A549 treated with AZD9567 at 1 μM for 4 hours (cell line): ENCODE data around the gene UBE2J2. TPM values are rescaled to one million over a fixed set of nuclear protein-coding genes. Genes with fewer than 3 reads are reported as not detected.

Experiments
- total RNA-seq: library from RNA; stranded (reverse); fragments of 200-300 nt; extraction: Qiagen RNA extraction; gene quantifications from 5 replicates; pipeline ENCODE4 v1.2.3, GENCODE V29; 2022; ENCODE audit not compliant: insufficient read depth

The UBE2J2 gene
- total RNA-seq, result 44.2 to 51.4 TPM (median 48.2 TPM) in 5 replicates

GRCh38 chr1:1273512-1274298 is at the start of gene UBE2J2:
TSS of gene UBE2J2 (minus strand) at chr1:1273854. CDS start at chr1:1267992, 5,862 bp downstream.

GRCh38 chr1:1307923-1308755 is 34.5 kb upstream of the UBE2J2 start, which contains the start of the genes ACAP3 and PUSL1:
TSS of gene ACAP3 (minus strand) at chr1:1307930. CDS start at chr1:1307815, 115 bp downstream.
TSS of gene PUSL1 (plus strand) at chr1:1308597. CDS start at chr1:1308644, 47 bp downstream.

GRCh38 chr1:1246577-1247340 is 26.9 kb downstream of the UBE2J2 start, which contains the start of gene C1QTNF12:
TSS of gene C1QTNF12 (minus strand) at chr1:1246722. CDS start at chr1:1246690, 32 bp downstream.

GRCh38 chr1:1232208-1232795 is 41.4 kb downstream of the UBE2J2 start, which contains the start of gene B3GALT6:
TSS of gene B3GALT6 (plus strand) at chr1:1232237. CDS start at chr1:1232279, 42 bp downstream.

GRCh38 chr1:1231400-1232207 is 42.0 kb downstream of the UBE2J2 start, which contains the start of gene SDF4:
TSS of gene SDF4 (minus strand) at chr1:1232001. CDS start at chr1:1228772, 3,229 bp downstream.

GRCh38 chr1:1213345-1214265 is 60.0 kb downstream of the UBE2J2 start, which contains the start of gene TNFRSF4:
TSS of gene TNFRSF4 (minus strand) at chr1:1214153. CDS start at chr1:1214127, 26 bp downstream.

GRCh38 chr1:1206376-1206965 is 67.2 kb downstream of the UBE2J2 start, which contains the start of gene TNFRSF18:
TSS of gene TNFRSF18 (minus strand) at chr1:1206592. CDS start at chr1:1206571, 21 bp downstream.

Other genes with a start within 250 kb of the UBE2J2 start
- gene RNF223, start 199.5 kb downstream of the UBE2J2 start, total RNA-seq, result 0.30 to 0.42 TPM (median 0.36 TPM) in 4 of 5 replicates, not detected in the other
- gene C1orf159, start 157.8 kb downstream of the UBE2J2 start, total RNA-seq, result 8.8 to 14.5 TPM (median 12.9 TPM) in 5 replicates
- not detected in 5 replicates for gene TTLL10, start 100.0 kb downstream of the UBE2J2 start, total RNA-seq
- gene TNFRSF18, start 67.3 kb downstream of the UBE2J2 start, total RNA-seq, result 0.09 to 0.20 TPM (median 0.12 TPM) in 3 of 5 replicates, not detected in the others
- 0.07 to 0.21 TPM (median 0.10 TPM) in 3 of 5 replicates, not detected in the others for gene TNFRSF4, start 59.7 kb downstream of the UBE2J2 start, total RNA-seq
- gene SDF4, start 41.9 kb downstream of the UBE2J2 start, total RNA-seq, result 104 to 133 TPM (median 126 TPM) in 5 replicates
- 13.1 to 18.5 TPM (median 15.8 TPM) in 5 replicates for gene B3GALT6, start 41.6 kb downstream of the UBE2J2 start, total RNA-seq
- gene C1QTNF12, start 27.1 kb downstream of the UBE2J2 start, total RNA-seq, result 1.1 to 1.6 TPM (median 1.5 TPM) in 4 of 5 replicates, not detected in the other
- gene SCNN1D, start 6.6 kb upstream of the UBE2J2 start, total RNA-seq, result 1.1 to 18.6 TPM (median 1.4 TPM) in 5 replicates
- gene ACAP3, start 34.1 kb upstream of the UBE2J2 start, total RNA-seq, result 6.6 to 21.5 TPM (median 19.8 TPM) in 5 replicates
- gene PUSL1, start 34.7 kb upstream of the UBE2J2 start, total RNA-seq, result 12.9 to 26.3 TPM (median 24.1 TPM) in 5 replicates
- 55.6 to 67.7 TPM (median 66.1 TPM) in 5 replicates for gene INTS11, start 50.8 kb upstream of the UBE2J2 start, total RNA-seq
- gene CPTP, start 50.9 kb upstream of the UBE2J2 start, total RNA-seq, result 18.5 to 24.0 TPM (median 22.6 TPM) in 5 replicates
- gene TAS1R3, start 57.4 kb upstream of the UBE2J2 start, total RNA-seq, result 0.09 to 0.24 TPM (median 0.17 TPM) in 4 of 5 replicates, not detected in the other
- 38.9 to 68.4 TPM (median 63.4 TPM) in 5 replicates for gene DVL1, start 75.6 kb upstream of the UBE2J2 start, total RNA-seq
- 0.13 to 3.5 TPM (median 0.20 TPM) in 4 of 5 replicates, not detected in the other for gene MXRA8, start 84.7 kb upstream of the UBE2J2 start, total RNA-seq
- gene AURKAIP1, start 101.4 kb upstream of the UBE2J2 start, total RNA-seq, result 105 to 181 TPM (median 175 TPM) in 5 replicates
- gene CCNL2, start 125.5 kb upstream of the UBE2J2 start, total RNA-seq, result 32.2 to 72.8 TPM (median 64.8 TPM) in 5 replicates
- gene MRPL20, start 133.4 kb upstream of the UBE2J2 start, total RNA-seq, result 133 to 140 TPM (median 135 TPM) in 5 replicates
- 0.06 to 0.10 TPM in 2 of 5 replicates, not detected in the others for gene ANKRD65, start 147.4 kb upstream of the UBE2J2 start, total RNA-seq
- 8.4 to 16.5 TPM (median 15.0 TPM) in 5 replicates for gene VWA1, start 161.8 kb upstream of the UBE2J2 start, total RNA-seq
- not detected in 5 replicates for gene ATAD3C, start 175.8 kb upstream of the UBE2J2 start, total RNA-seq
- 0.86 to 3.6 TPM (median 3.2 TPM) in 5 replicates for gene ATAD3B, start 197.9 kb upstream of the UBE2J2 start, total RNA-seq
- 27.2 to 40.3 TPM (median 38.7 TPM) in 5 replicates for gene ATAD3A, start 238.3 kb upstream of the UBE2J2 start, total RNA-seq